ENCODE measurements around the gene TXNIP.

TXNIP gene

GRCh38 chr1:145985129-145985501 lies 11.3 kb downstream of the TXNIP start:
- no peak for DNase-seq (ENCODE audit: low spot score)
- in situ Hi-C loops (cut with MboI; ENCODE audit: low pct_unique_long_range_greater_than_20kb, low sequenced_read_pairs, unreplicated experiment), result no loop called here
- TF ChIP-seq CTCF (IDR thresholded peaks at IDR 0.05; ENCODE audit: extremely low read depth, insufficient read depth, missing control alignments), result no peak

DNA sequence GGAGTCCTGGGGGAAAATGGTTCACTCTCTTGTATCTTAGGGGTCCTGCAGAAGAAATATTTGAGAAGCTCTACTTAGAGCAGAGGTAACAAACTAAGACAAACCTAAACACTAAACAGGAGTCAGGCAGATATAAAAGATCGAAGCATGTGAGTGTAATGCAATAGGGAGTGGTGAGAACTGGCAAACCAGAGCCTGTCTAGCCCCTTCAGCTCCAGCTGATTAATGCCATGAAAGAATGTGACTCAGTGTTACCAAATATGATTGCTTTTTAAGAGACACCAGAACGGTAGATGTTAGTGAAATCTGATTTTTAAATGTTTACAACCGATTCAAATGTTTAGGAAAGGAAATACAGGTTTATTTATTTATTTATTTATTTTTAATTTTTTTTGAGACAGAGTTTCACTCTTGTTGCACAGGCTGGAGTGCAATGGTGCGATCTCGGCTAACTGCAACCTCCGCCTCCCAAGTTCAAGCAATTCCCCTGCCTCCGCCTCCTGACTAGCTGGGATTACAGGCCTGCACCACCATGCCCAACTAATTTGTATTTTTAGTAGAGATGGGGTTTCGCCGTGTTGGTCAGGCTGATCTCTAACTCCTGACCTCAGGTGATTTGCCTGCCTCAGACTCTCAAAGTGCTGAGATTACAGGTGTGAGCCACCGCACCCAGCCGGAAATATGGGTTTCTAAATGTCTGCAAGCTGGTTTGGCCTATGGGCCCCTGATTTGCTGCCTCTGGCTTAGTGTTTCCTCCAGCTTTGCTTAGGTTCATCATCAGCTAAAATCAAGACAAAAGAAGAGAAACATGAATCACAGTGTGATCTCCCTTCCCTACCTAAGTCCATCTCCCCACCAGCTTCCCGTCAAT lies 12.2 kb downstream of the TXNIP start:
- in situ Hi-C loops (cut with MboI; ENCODE audit: low pct_unique_long_range_greater_than_20kb, low sequenced_read_pairs, unreplicated experiment), result no loop called here
- no peak for DNase-seq (ENCODE audit: low spot score)
- TF ChIP-seq CTCF (IDR thresholded peaks at IDR 0.05; ENCODE audit: extremely low read depth, insufficient read depth, missing control alignments), result no peak

DNA sequence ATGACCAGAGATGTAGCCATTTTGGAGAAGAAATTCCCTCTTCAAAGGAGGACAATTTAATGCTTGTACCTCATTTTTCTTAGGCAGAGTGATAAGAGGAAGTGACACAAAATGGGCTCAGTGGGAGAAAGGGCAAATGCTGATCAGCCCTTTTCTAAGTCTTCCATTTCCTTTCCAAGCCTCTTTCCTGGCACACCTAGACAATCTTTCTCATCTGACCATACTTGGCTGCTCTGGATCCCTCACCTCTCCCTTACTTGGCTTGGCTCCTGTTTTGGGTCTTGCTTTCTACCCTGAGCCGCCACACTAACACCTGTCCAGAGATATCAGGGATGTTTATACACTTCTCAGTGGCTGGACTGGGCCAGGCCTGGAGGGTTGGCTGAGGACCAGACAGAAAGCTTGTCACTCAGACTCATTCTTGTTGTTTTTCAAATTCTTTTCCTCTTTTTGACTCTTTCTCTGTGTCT lies 13.1 kb downstream of the TXNIP start:
- in situ Hi-C loops (cut with MboI; ENCODE audit: low pct_unique_long_range_greater_than_20kb, low sequenced_read_pairs, unreplicated experiment), result no loop called here
- DNase-seq (ENCODE audit: low spot score), result no peak
- no peak for TF ChIP-seq CTCF (IDR thresholded peaks at IDR 0.05; ENCODE audit: extremely low read depth, insufficient read depth, missing control alignments)

GRCh38 chr1:145982010-145982723 lies 14.2 kb downstream of the TXNIP start:
- DNase-seq (ENCODE audit: low spot score), result no peak
- no peak for TF ChIP-seq CTCF (IDR thresholded peaks at IDR 0.05; ENCODE audit: extremely low read depth, insufficient read depth, missing control alignments)
- in situ Hi-C loops (cut with MboI; ENCODE audit: low pct_unique_long_range_greater_than_20kb, low sequenced_read_pairs, unreplicated experiment), result no loop called here

DNA sequence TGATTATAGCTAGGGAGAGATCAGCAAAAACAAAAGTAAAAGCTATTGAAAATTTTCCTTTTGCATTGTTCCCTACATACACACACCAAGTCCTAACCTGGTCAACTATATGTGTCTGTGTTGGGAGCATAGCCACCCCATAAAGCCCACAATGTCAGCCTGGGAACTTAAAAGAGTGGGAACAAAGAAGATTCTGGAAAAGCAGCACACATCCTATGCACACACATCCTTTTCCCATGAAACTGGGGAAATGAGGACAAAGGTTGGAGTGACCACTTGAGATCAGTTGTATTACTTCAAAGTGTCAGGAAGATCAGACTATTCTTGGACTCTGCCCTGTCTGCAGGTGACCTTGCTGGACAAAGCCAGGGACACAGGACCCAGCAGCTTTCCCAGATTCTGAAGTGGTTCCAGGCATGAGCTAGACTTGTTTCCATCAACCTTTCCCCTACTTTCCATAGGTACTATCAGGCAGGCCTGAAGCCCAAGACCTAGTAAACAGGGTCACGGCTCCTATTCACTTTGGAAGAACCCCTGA lies 15.9 kb downstream of the TXNIP start:
- in situ Hi-C loops (cut with MboI; ENCODE audit: low pct_unique_long_range_greater_than_20kb, low sequenced_read_pairs, unreplicated experiment), result no loop called here
- no peak for DNase-seq (ENCODE audit: low spot score)
- TF ChIP-seq CTCF (IDR thresholded peaks at IDR 0.05; ENCODE audit: extremely low read depth, insufficient read depth, missing control alignments), result no peak

DNA sequence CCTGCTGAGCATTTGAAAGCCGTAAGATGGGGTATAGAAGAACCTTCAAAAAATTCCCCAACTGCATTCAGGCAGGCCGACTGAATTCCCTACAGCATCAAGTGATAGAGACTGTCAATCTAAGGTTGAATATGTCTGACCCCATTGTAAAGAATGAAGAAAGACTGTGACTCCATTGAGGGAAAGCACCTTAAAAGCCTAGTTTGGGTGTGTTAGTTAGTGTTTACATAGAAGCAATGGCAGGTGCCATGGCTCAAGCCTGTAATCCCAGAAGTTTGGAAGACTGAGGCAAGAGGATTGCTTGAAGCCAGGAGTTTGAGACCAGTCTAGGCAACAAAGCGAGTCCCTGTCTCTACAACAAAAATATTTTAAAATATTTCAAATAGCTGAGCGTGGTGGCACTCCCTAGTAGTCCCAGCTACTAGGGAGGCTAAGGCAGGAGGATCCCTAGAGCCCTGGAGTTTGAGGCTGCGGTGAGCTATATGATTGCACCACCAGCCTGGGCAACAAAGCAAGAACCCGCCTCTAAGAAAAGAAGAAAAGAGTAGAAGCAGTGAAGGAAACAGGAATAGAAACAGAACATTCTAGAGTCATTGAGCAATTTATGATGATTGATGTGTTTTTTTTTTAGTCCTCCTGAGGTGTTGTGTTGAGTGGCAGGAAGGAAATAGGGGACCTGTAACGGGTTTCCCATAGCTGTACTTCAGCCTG lies 16.5 kb downstream of the TXNIP start:
- no peak for TF ChIP-seq CTCF (IDR thresholded peaks at IDR 0.05; ENCODE audit: extremely low read depth, insufficient read depth, missing control alignments)
- DNase-seq (ENCODE audit: low spot score), result no peak
- in situ Hi-C loops (cut with MboI; ENCODE audit: low pct_unique_long_range_greater_than_20kb, low sequenced_read_pairs, unreplicated experiment), result no loop called here
